CD4-positive, CD25-positive, alpha-beta regulatory T cell (primary cell): ENCODE data around the gene KAZN. TPM values are rescaled to one million over a fixed set of nuclear protein-coding genes. Genes with fewer than 3 reads are reported as not detected.
"Not testable (repeated sequence)": the region's sequence is repeated elsewhere in the genome, so short reads cannot be mapped to it uniquely, and the experiment has no call there.

ENCODE experiments used
- ATAC-seq, 2 donors: fragments of 150-1000 bp; cut with Tn5 transposase; one replicate each; pipeline ENCODE4 v1.10.0; 2021; ENCODE audit warnings: low read depth in 2 of 2, moderate number of reproducible peaks in 2 of 2, moderate library complexity in 1 of 2
- DNase-seq, 3 donors: peaks; one replicate each; pipeline versions ENCODE4 v3.0.0 to v3.0.0-alpha.2; 2012 to 2022; ENCODE audit warnings: mixed read lengths in 1 of 3
- H3K27ac ChIP-seq: one replicate; pipeline ENCODE4 v1.7.0; 2013; ENCODE audit warnings: mild to moderate bottlenecking, low read length; ENCODE audit not compliant: insufficient read depth, poor library complexity, severe bottlenecking
- H3K27me3 ChIP-seq: one replicate; pipeline ENCODE4 v1.7.0; 2013; ENCODE audit warnings: low read length; ENCODE audit not compliant: control insufficient read depth, insufficient read depth
- H3K36me3 ChIP-seq: one replicate; pipeline ENCODE4 v1.7.0; 2013; ENCODE audit warnings: mild to moderate bottlenecking, low read length, moderate library complexity; ENCODE audit not compliant: control insufficient read depth, insufficient read depth
- H3K4me1 ChIP-seq: 2 replicates; pipeline ENCODE4 v1.7.0; 2013; ENCODE audit warnings: mild to moderate bottlenecking, low read length; ENCODE audit not compliant: insufficient read depth, control insufficient read depth, poor library complexity, severe bottlenecking
- H3K4me3 ChIP-seq: one replicate; pipeline ENCODE4 v1.7.0; 2013; ENCODE audit warnings: low read depth, mild to moderate bottlenecking, low read length, moderate library complexity
- H3K9me3 ChIP-seq, 2 experiments: 1 replicate in 1 of 2; 2 replicates in 1 of 2; pipeline ENCODE4 v1.7.0; 2013; ENCODE audit warnings: low read length in 2 of 2, mild to moderate bottlenecking in 1 of 2, moderate library complexity in 1 of 2; ENCODE audit not compliant: control insufficient read depth in 2 of 2
- H3K27ac Mint-ChIP-seq, 3 donors: one replicate each; pipeline ENCODE4 v1.8.0; 2020 to 2022; ENCODE audit warnings: mild to moderate bottlenecking in 3 of 3, mixed read lengths in 3 of 3, moderate library complexity in 2 of 3
- H3K27me3 Mint-ChIP-seq: one replicate; pipeline ENCODE4 v1.8.0; 2022; ENCODE audit warnings: mild to moderate bottlenecking, mixed read lengths
- H3K36me3 Mint-ChIP-seq: one replicate; pipeline ENCODE4 v1.8.0; 2020; ENCODE audit warnings: mixed read lengths
- H3K4me1 Mint-ChIP-seq, 4 donors: one replicate each; pipeline ENCODE4 v1.8.0; 2020 to 2022; ENCODE audit warnings: mixed read lengths in 4 of 4, mild to moderate bottlenecking in 1 of 4
- H3K4me3 Mint-ChIP-seq, 4 donors: one replicate each; pipeline ENCODE4 v1.8.0; 2020 to 2022; ENCODE audit warnings: mild to moderate bottlenecking in 4 of 4, mixed read lengths in 4 of 4, moderate library complexity in 3 of 4
- H3K9me3 Mint-ChIP-seq, 7 donors: one replicate each; pipeline ENCODE4 v1.8.0; 2020 to 2022; ENCODE audit warnings: mixed read lengths in 7 of 7, mild to moderate bottlenecking in 3 of 7, moderate library complexity in 2 of 7
- polyA plus RNA-seq, 4 donors: library from polyadenylated mRNA; unstranded; fragments of 300-500 nt; fragmentation: Illumina TruSeq; gene quantifications; one replicate each; pipeline ENCODE4 v1.2.3, GENCODE V29; 2021
- total RNA-seq: library from RNA; stranded (reverse); gene quantifications from one replicate; pipeline ENCODE4 v1.2.3, GENCODE V29; 2022

Gene KAZN
- total and polyA plus RNA-seq, 5 donors from 2014 or later = not detected

GRCh38 chr1:15134285-15134684 lies 535.8 kb downstream of the KAZN start:
- Mint-ChIP-seq H3K36me3 (no peaks in the 10 kb centered on the region), H3K27me3 (peaks cover 37% of the 10 kb centered on the region), H3K9me3 (peaks cover 0 to 2% (median 0%) of the 10 kb centered on the region in 7 donors), H3K4me1 (no peaks in the 10 kb centered on the region), H3K27ac (no peak overlapping the region), H3K4me3 (no peak overlapping the region)
- ATAC-seq = no peak
- H3K4me1 ChIP-seq = no peaks in the 10 kb centered on the region
- DNase-seq = no peak
- no peak overlapping the region for H3K27ac ChIP-seq
- no peaks in the 10 kb centered on the region for H3K36me3 ChIP-seq
- no peaks in the 10 kb centered on the region for H3K9me3 ChIP-seq
- no peak overlapping the region for H3K4me3 ChIP-seq
- H3K27me3 ChIP-seq = peaks cover 10% of the 10 kb centered on the region

DNA sequence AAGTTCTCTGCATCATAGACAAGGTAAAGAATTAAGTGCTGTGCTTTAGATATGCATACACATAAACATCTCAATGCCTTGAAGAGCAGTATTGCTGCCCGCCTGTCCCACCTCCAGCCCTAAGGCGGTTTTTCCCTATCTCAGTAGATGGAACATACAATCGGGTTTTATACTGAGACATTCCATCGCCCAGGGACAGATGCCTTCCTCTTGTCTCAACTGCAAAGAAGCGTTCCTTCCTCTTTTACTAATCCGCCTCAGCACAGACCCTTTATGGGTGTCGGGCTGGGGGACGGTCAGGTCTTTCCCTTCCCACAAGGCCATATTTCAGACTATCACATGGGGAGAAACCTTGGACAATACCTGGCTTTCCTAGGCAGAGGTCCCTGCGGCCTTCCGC lies 537.1 kb downstream of the KAZN start:
- not testable (repeated sequence) for H3K4me1 Mint-ChIP-seq, H3K4me1 ChIP-seq, H3K27ac ChIP-seq, H3K36me3 Mint-ChIP-seq, H3K9me3 Mint-ChIP-seq, H3K27me3 ChIP-seq, ATAC-seq, H3K4me3 ChIP-seq, H3K9me3 ChIP-seq, H3K36me3 ChIP-seq, H3K27ac Mint-ChIP-seq, DNase-seq, H3K4me3 Mint-ChIP-seq
- H3K27me3 Mint-ChIP-seq = peaks cover 37% of the 10 kb centered on the region

DNA sequence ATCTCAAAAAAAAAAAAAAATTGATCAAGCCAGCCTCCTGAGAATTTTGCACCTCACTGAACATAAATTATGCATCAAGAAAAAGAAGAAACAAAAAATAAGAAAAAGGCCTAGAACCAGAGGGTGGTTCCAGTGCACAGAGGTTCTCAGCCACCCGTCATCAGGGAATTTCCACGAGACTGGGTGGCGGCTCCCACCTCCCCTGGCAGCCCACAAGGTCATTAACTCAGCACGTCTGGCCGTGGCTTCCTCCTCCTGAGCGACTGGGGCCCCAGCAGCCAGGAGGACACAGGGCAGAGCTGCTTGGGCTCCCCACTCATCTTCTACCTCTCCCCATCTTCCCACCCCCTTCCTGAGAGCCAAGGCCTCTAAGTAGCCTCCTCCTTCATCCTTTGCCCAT lies 539.3 kb downstream of the KAZN start:
- H3K27ac ChIP-seq = no peak overlapping the region
- no peaks in the 10 kb centered on the region for H3K4me1 ChIP-seq
- H3K4me1 Mint-ChIP-seq = no peaks in the 10 kb centered on the region
- H3K9me3 Mint-ChIP-seq = peaks cover 0 to 2% (median 0%) of the 10 kb centered on the region in 7 donors
- peaks cover 8% of the 10 kb centered on the region for H3K27me3 ChIP-seq
- H3K27ac Mint-ChIP-seq = no peak overlapping the region
- no peaks in the 10 kb centered on the region for H3K36me3 ChIP-seq
- no peak for DNase-seq
- no peaks in the 10 kb centered on the region for H3K36me3 Mint-ChIP-seq
- no peak for ATAC-seq
- H3K9me3 ChIP-seq = no peaks in the 10 kb centered on the region
- no peak overlapping the region for H3K4me3 ChIP-seq
- H3K27me3 Mint-ChIP-seq = peaks cover 37% of the 10 kb centered on the region
- no peak overlapping the region for H3K4me3 Mint-ChIP-seq

DNA sequence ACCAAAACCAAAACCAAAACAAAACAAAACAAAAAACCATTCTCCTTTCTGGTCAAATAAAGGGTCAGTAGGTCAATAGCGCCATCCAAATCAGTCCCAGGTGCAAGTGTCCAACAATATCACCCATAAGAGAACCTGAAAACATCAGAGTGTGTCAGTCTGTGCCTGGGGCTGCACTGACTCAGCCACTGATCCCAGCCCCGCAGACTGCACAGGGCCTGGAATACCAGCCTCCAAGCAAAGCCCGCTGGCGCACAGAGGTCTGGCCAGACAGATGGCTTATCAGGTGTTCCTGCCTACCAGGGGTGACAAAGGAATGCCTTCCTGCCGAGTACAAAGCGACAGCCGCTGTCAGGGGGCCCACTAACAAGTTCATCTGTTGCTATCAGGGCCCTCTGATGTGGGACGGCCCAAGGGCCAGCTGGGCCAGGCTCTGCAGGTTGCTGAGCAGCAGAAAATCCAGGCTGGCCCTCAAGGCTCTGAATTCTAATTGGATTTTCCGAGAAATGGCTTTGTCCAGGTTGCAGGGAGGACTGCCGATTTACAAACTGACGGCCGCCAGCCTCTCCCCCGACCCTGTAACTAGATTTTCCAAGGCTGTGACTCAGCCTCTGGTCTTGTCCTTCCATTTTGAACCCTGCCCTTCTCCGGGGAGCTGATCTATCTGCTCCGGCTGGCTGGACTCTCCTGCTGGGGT lies 541.3 kb downstream of the KAZN start:
- no peaks in the 10 kb centered on the region for H3K36me3 Mint-ChIP-seq
- H3K4me3 Mint-ChIP-seq = no peak overlapping the region
- no peaks in the 10 kb centered on the region for H3K36me3 ChIP-seq
- DNase-seq (no peak), ATAC-seq (no peak)
- H3K4me3 ChIP-seq = no peak overlapping the region
- no peaks in the 10 kb centered on the region for H3K4me1 Mint-ChIP-seq
- no peak overlapping the region for H3K27ac ChIP-seq
- H3K27ac Mint-ChIP-seq = no peak overlapping the region
- H3K9me3 ChIP-seq = no peaks in the 10 kb centered on the region
- H3K27me3 ChIP-seq = peaks cover 4% of the 10 kb centered on the region
- H3K9me3 Mint-ChIP-seq = no peaks in the 10 kb centered on the region
- H3K27me3 Mint-ChIP-seq = peaks cover 29% of the 10 kb centered on the region
- H3K4me1 ChIP-seq = no peaks in the 10 kb centered on the region

- Mint-ChIP-seq H3K4me3 (no peak overlapping the region), H3K27ac (no peak overlapping the region), H3K9me3 (no peaks in the 10 kb centered on the region), H3K36me3 (no peaks in the 10 kb centered on the region), H3K27me3 (peaks cover 33% of the 10 kb centered on the region), H3K4me1 (no peaks in the 10 kb centered on the region)
- Histone ChIP-seq H3K4me3 (no peak overlapping the region), H3K9me3 (no peaks in the 10 kb centered on the region), H3K27ac (no peak overlapping the region), H3K4me1 (no peaks in the 10 kb centered on the region), H3K27me3 (no peaks in the 10 kb centered on the region), H3K36me3 (no peaks in the 10 kb centered on the region)
- ATAC-seq = no peak
- no peak for DNase-seq
Measured at GRCh38 chr1:15141935-15142539, 543.6 kb downstream of the KAZN start.

DNA sequence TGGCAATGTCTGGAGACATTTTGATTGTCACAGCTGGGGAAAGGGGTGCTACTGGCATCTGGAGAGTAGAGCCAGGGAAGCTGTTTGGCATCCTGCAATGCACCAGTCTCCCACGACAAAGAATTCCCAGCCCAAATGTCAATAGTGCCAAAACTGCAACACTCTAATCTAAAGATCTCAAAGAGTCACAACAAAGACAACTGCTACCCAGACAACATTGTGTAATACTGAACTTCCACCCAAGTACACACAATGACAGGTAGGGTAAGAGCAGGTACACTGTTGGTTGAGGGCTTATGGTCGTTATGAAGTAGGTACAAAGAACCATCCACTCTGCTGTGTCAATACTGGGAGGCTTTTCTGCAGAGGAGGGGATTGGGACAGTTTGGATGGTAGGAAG lies 546.8 kb downstream of the KAZN start:
- H3K4me1 ChIP-seq = no peaks in the 10 kb centered on the region
- H3K36me3 ChIP-seq = no peaks in the 10 kb centered on the region
- Mint-ChIP-seq H3K4me3 (no peak overlapping the region), H3K27ac (no peak overlapping the region), H3K27me3 (peaks cover 43% of the 10 kb centered on the region), H3K9me3 (no peaks in the 10 kb centered on the region), H3K36me3 (no peaks in the 10 kb centered on the region), H3K4me1 (peaks cover 0 to 2% (median 0%) of the 10 kb centered on the region in 4 donors)
- DNase-seq (no peak), ATAC-seq (no peak)
- no peak overlapping the region for H3K4me3 ChIP-seq
- no peaks in the 10 kb centered on the region for H3K9me3 ChIP-seq
- no peak overlapping the region for H3K27ac ChIP-seq
- peaks cover 8% of the 10 kb centered on the region for H3K27me3 ChIP-seq

- peaks cover 0 to 4% (median 0%) of the 10 kb centered on the region in 7 donors for H3K9me3 Mint-ChIP-seq
- H3K27ac Mint-ChIP-seq = no peak overlapping the region
- H3K4me3 Mint-ChIP-seq = no peak overlapping the region
- no peak for DNase-seq
- H3K9me3 ChIP-seq = no peaks in the 10 kb centered on the region
- peaks cover 48% of the 10 kb centered on the region for H3K27me3 Mint-ChIP-seq
- no peak overlapping the region for H3K27ac ChIP-seq
- H3K4me1 Mint-ChIP-seq = peaks cover 0 to 2% (median 0%) of the 10 kb centered on the region in 4 donors
- H3K4me3 ChIP-seq = no peak overlapping the region
- H3K27me3 ChIP-seq = peaks cover 16% of the 10 kb centered on the region
- no peak for ATAC-seq
- no peaks in the 10 kb centered on the region for H3K36me3 ChIP-seq
- no peaks in the 10 kb centered on the region for H3K4me1 ChIP-seq
- no peaks in the 10 kb centered on the region for H3K36me3 Mint-ChIP-seq
Measured at GRCh38 chr1:15146142-15146680, 547.7 kb downstream of the KAZN start.

GRCh38 chr1:15146971-15147376 lies 548.5 kb downstream of the KAZN start:
- no peaks in the 10 kb centered on the region for H3K36me3 ChIP-seq
- H3K27ac ChIP-seq = no peak overlapping the region
- H3K4me3 ChIP-seq = no peak overlapping the region
- H3K27me3 ChIP-seq = peaks cover 21% of the 10 kb centered on the region
- Mint-ChIP-seq H3K4me3 (no peak overlapping the region), H3K27ac (no peak overlapping the region), H3K9me3 (peaks cover 0 to 4% (median 0%) of the 10 kb centered on the region in 7 donors), H3K4me1 (peaks cover 0 to 2% (median 0%) of the 10 kb centered on the region in 4 donors), H3K27me3 (peaks cover 48% of the 10 kb centered on the region), H3K36me3 (no peaks in the 10 kb centered on the region)
- DNase-seq (no peak), ATAC-seq (no peak)
- H3K4me1 ChIP-seq = no peaks in the 10 kb centered on the region
- no peaks in the 10 kb centered on the region for H3K9me3 ChIP-seq
